Hair follicular keratinocyte (primary cell): Measurements from ENCODE around the gene ZSWIM2. TPM values are rescaled to one million over a fixed set of nuclear protein-coding genes. Genes with fewer than 3 reads are reported as not detected.

Experiments
- total RNA-seq: library from RNA; depleted of rRNA; stranded (reverse); fragments of >200 nt; gene quantifications from 2 replicates; pipeline ENCODE4 v1.2.3, GENCODE V29; 2015

Gene ZSWIM2
- total RNA-seq: not detected in 2 replicates

GRCh38 chr2:186848873-186849578 is at the start of gene ZSWIM2:
TSS of gene ZSWIM2 (minus strand) at chr2:186849170. CDS start at chr2:186849130, 40 bp downstream.

Other genes with a start within 250 kb of the ZSWIM2 start
- gene FAM171B, start 155.1 kb downstream of the ZSWIM2 start, total RNA-seq: 3.5 and 4.6 TPM in 2 replicates